ENCODE measurements around the gene PDPK1. TPM values are rescaled to one million over a fixed set of nuclear protein-coding genes. Genes with fewer than 3 reads are reported as not detected.

PDPK1 gene
- total and polyA plus RNA-seq, 9 donors, result 14.6 to 53.2 (median 35.6) TPM

GRCh38 chr16:2499890-2500429 lies 37.9 kb upstream of the PDPK1 start:
- intact Hi-C loops (cut with DNase I), result loop anchor here (2.0 to 10.0 kb wide), 4 partner anchors 65 to 159 kb away; partner anchors contain the start of genes ABCA3 (in 4 of the 4) and CCNF (in 1 of the 4)
- DNase-seq, result no peak
- no peak for TF ChIP-seq EP300 (IDR thresholded peaks at IDR 0.05)
- no peak for TF ChIP-seq CTCF (IDR thresholded peaks at IDR 0.05)
- no peak for TF ChIP-seq POLR2A (IDR thresholded peaks at IDR 0.05)
- H3K9me3 ChIP-seq, result no peaks in the 10 kb centered on the region
- 86 to 87% (median 87%) methylated on average over 29 of the region's 29 CpGs for WGBS, 3 donors
- H3K27ac ChIP-seq, result no peak overlapping the region
- H3K27me3 ChIP-seq, result no peaks in the 10 kb centered on the region
- no peak overlapping the region for H3K4me3 ChIP-seq
- peaks cover 5% of the 10 kb centered on the region for H3K4me1 ChIP-seq (ENCODE audit: insufficient read depth)
- H3K36me3 ChIP-seq, result no peaks in the 10 kb centered on the region

- Histone ChIP-seq H3K27me3 (no peaks in the 10 kb centered on the region), H3K9me3 (no peaks in the 10 kb centered on the region), H3K4me1 (ENCODE audit: insufficient read depth) (peaks cover 5% of the 10 kb centered on the region), H3K27ac (no peak overlapping the region), H3K4me3 (no peak overlapping the region), H3K36me3 (no peaks in the 10 kb centered on the region)
- TF ChIP-seq EP300 (IDR thresholded peaks at IDR 0.05) (no peak), POLR2A (IDR thresholded peaks at IDR 0.05) (no peak), CTCF (IDR thresholded peaks at IDR 0.05) (no peak)
- WGBS, 3 donors, result 72 to 82% (median 78%) methylated on average over 20 of the region's 20 CpGs
- intact Hi-C loops (cut with DNase I), result loop anchor here (2.0 to 10.0 kb wide), 4 partner anchors 66 to 160 kb away; partner anchors contain the start of genes ABCA3 (in 4 of the 4) and CCNF (in 1 of the 4)
- no peak for DNase-seq
Observed at GRCh38 chr16:2500430-2500917, 37.3 kb upstream of the PDPK1 start.

GRCh38 chr16:2500918-2501750 lies 36.7 kb upstream of the PDPK1 start:
- Histone ChIP-seq H3K36me3 (no peaks in the 10 kb centered on the region), H3K27ac (peak overlapping the region in 1 of 2 donors; percentile 73), H3K9me3 (no peaks in the 10 kb centered on the region), H3K4me1 (ENCODE audit: insufficient read depth) (peaks cover 5% of the 10 kb centered on the region), H3K27me3 (no peaks in the 10 kb centered on the region), H3K4me3 (peak overlapping the region; percentile 1)
- TF ChIP-seq EP300 (IDR thresholded peaks at IDR 0.05), result no peak
- peak; percentile 98 for TF ChIP-seq CTCF (IDR thresholded peaks at IDR 0.05)
- intact Hi-C loops (cut with DNase I), result loop anchor here (2.0 to 10.0 kb wide), 4 partner anchors 66 to 160 kb away; partner anchors contain the start of genes ABCA3 (in 4 of the 4) and CCNF (in 1 of the 4)
- WGBS, 3 donors, result 24 to 31% (median 28%) methylated on average over 18 to 23 of the region's 23 CpGs
- DNase-seq, result peak; percentile 82 to 93 (median 87)

GRCh38 chr16:2501946-2502895 lies 35.6 kb upstream of the PDPK1 start:
- WGBS, 3 donors, result 51 to 67% (median 59%) methylated on average over 16 to 18 of the region's 18 CpGs
- Histone ChIP-seq H3K36me3 (no peaks in the 10 kb centered on the region), H3K27ac (no peak overlapping the region), H3K9me3 (no peaks in the 10 kb centered on the region), H3K4me1 (ENCODE audit: insufficient read depth) (peaks cover 5% of the 10 kb centered on the region), H3K27me3 (no peaks in the 10 kb centered on the region), H3K4me3 (no peak overlapping the region)
- TF ChIP-seq EP300 (IDR thresholded peaks at IDR 0.05) (no peak), CTCF (IDR thresholded peaks at IDR 0.05) (no peak), POLR2A (IDR thresholded peaks at IDR 0.05) (no peak)
- DNase-seq, result no peak
- intact Hi-C loops (cut with DNase I), result loop anchor here (2.0 to 10.0 kb wide), 4 partner anchors 67 to 161 kb away; partner anchors contain the start of genes ABCA3 (in 4 of the 4) and CCNF (in 1 of the 4)

Data from ovary (tissue), 9 donors.